GM23338 (cell line): ENCODE data around the gene ROPN1L.

Source experiments
- CREB1 ChIP-seq: fragments of 250-450 bp; sonication (Bioruptor Pico); IDR thresholded peaks from 2 replicates; pipeline ENCODE4 v1.5.0; 2020; ENCODE audit warnings: low read depth, mild to moderate bottlenecking, moderate library complexity
- EZH2 ChIP-seq: fragments of 200-600 bp; sonication (generic); IDR thresholded peaks from one replicate; pipeline ENCODE4 v1.8.0; 2017; ENCODE audit warnings: antibody characterized with exemption, mild to moderate bottlenecking, low read depth; ENCODE audit not compliant: unreplicated experiment
- EZH2phosphoT487 ChIP-seq: fragments of 200-600 bp; sonication (generic); IDR thresholded peaks from one replicate; pipeline ENCODE4 v1.8.1; 2018; ENCODE audit warnings: antibody characterized with exemption; ENCODE audit not compliant: unreplicated experiment
- JUNB ChIP-seq: IDR thresholded peaks from one replicate; pipeline ENCODE4 v1.6.1; 2016; ENCODE audit warnings: antibody characterized with exemption; ENCODE audit not compliant: unreplicated experiment
- NANOG ChIP-seq: IDR thresholded peaks from 2 replicates; pipeline ENCODE4 v1.6.1; 2016; ENCODE audit warnings: antibody characterized with exemption, borderline replicate concordance
- POLR2AphosphoS5 ChIP-seq: IDR thresholded peaks from 2 replicates; pipeline ENCODE4 v1.6.1; 2016; ENCODE audit warnings: antibody characterized with exemption, low read depth
- STAT1 ChIP-seq: IDR thresholded peaks from one replicate; pipeline ENCODE4 v1.6.1; 2016; ENCODE audit warnings: antibody characterized with exemption; ENCODE audit not compliant: unreplicated experiment
- ZNF114 ChIP-seq: fragments of 250-450 bp; sonication (Bioruptor Pico); IDR thresholded peaks from 2 replicates; pipeline ENCODE4 v1.5.0; 2020; ENCODE audit warnings: mild to moderate bottlenecking, moderate library complexity
- TF ChIP-seq, protein P1 (sequence below): IDR thresholded peaks from one replicate; pipeline ENCODE4 v1.6.1; 2018; ENCODE audit warnings: antibody characterized with exemption; ENCODE audit not compliant: unreplicated experiment
- TF ChIP-seq, protein P2 (sequence below), 2 experiments: fragments of 200-600 bp in 1 of 2; sonication (generic) in 1 of 2; conservative IDR thresholded peaks; 2 replicates each; pipeline versions ENCODE4 v1.5.1 to v1.6.1; 2016 to 2017; ENCODE audit warnings: antibody characterized with exemption in 2 of 2, low read depth in 2 of 2, mild to moderate bottlenecking in 2 of 2, moderate library complexity in 1 of 2

DNA sequence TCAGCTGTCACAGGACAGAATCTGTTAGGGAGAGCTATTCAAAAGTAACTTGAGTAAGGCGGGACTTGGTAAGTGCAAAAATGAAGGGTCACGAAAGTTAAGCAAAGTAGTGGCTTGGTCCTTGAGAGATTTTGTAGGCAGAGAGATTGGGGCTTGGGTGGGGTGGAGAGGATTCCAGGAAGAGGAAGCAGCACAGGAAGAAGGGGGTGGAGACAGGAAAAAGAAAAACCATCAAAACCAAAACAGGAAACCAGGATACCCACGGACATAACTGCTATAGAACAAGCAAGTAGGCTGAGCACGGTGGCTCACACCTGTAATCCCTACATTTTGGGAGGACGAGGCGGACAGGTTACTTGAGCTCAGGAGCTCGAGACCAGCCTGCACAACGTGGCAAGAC lies 3.7 kb downstream of the ROPN1L start:
- TF ChIP-seq, protein P1, sequence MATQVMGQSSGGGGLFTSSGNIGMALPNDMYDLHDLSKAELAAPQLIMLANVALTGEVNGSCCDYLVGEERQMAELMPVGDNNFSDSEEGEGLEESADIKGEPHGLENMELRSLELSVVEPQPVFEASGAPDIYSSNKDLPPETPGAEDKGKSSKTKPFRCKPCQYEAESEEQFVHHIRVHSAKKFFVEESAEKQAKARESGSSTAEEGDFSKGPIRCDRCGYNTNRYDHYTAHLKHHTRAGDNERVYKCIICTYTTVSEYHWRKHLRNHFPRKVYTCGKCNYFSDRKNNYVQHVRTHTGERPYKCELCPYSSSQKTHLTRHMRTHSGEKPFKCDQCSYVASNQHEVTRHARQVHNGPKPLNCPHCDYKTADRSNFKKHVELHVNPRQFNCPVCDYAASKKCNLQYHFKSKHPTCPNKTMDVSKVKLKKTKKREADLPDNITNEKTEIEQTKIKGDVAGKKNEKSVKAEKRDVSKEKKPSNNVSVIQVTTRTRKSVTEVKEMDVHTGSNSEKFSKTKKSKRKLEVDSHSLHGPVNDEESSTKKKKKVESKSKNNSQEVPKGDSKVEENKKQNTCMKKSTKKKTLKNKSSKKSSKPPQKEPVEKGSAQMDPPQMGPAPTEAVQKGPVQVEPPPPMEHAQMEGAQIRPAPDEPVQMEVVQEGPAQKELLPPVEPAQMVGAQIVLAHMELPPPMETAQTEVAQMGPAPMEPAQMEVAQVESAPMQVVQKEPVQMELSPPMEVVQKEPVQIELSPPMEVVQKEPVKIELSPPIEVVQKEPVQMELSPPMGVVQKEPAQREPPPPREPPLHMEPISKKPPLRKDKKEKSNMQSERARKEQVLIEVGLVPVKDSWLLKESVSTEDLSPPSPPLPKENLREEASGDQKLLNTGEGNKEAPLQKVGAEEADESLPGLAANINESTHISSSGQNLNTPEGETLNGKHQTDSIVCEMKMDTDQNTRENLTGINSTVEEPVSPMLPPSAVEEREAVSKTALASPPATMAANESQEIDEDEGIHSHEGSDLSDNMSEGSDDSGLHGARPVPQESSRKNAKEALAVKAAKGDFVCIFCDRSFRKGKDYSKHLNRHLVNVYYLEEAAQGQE = no peak
- TF ChIP-seq, protein P2, sequence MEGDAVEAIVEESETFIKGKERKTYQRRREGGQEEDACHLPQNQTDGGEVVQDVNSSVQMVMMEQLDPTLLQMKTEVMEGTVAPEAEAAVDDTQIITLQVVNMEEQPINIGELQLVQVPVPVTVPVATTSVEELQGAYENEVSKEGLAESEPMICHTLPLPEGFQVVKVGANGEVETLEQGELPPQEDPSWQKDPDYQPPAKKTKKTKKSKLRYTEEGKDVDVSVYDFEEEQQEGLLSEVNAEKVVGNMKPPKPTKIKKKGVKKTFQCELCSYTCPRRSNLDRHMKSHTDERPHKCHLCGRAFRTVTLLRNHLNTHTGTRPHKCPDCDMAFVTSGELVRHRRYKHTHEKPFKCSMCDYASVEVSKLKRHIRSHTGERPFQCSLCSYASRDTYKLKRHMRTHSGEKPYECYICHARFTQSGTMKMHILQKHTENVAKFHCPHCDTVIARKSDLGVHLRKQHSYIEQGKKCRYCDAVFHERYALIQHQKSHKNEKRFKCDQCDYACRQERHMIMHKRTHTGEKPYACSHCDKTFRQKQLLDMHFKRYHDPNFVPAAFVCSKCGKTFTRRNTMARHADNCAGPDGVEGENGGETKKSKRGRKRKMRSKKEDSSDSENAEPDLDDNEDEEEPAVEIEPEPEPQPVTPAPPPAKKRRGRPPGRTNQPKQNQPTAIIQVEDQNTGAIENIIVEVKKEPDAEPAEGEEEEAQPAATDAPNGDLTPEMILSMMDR (conservative IDR thresholded peaks at IDR 0.05; ENCODE audit: low read depth in 2 of 2) = no peak
- no peak for TF ChIP-seq JUNB
- TF ChIP-seq EZH2 = no peak
- TF ChIP-seq POLR2AphosphoS5 = no peak
- no peak for TF ChIP-seq EZH2phosphoT487
- TF ChIP-seq STAT1 = no peak
- no peak for TF ChIP-seq CREB1 (CRISPR knock-in tag)
- no peak for TF ChIP-seq ZNF114 (CRISPR knock-in tag)
- TF ChIP-seq NANOG = no peak
